Peyer's patch (tissue), 4 donors: Measurements from ENCODE around the gene PLA2G6. TPM values are rescaled to one million over a fixed set of nuclear protein-coding genes. Genes with fewer than 3 reads are reported as not detected.

ENCODE experiments used
- DNase-seq, 3 donors: peaks; one replicate each; pipeline ENCODE4 v3.0.0-alpha.2; 2017 to 2019
- H3K27ac ChIP-seq, 4 donors: fragments of 200-600 bp; sonication (generic); one replicate each; pipeline ENCODE4 v1.5.1; 2016 to 2019
- H3K27me3 ChIP-seq, 2 donors: fragments of 200-600 bp; sonication (generic); one replicate each; pipeline ENCODE4 v1.5.1; 2019
- H3K36me3 ChIP-seq, 3 donors: fragments of 200-600 bp; sonication (generic); one replicate each; pipeline ENCODE4 v1.5.1; 2016 to 2019
- H3K4me1 ChIP-seq, 4 donors: fragments of 200-600 bp; sonication (generic); one replicate each; pipeline ENCODE4 v1.5.1; 2016 to 2019
- H3K4me3 ChIP-seq, 4 donors: fragments of 200-600 bp; sonication (generic); 1 replicate in 3 of 4; 2 replicates in 1 of 4; pipeline ENCODE4 v1.5.1; 2016 to 2019; ENCODE audit warnings: mild to moderate bottlenecking in 1 of 4
- H3K9me3 ChIP-seq, 4 donors: fragments of 200-600 bp; sonication (generic); one replicate each; pipeline ENCODE4 v1.5.1; 2016 to 2019; ENCODE audit warnings: mild to moderate bottlenecking in 1 of 4
- POLR2A ChIP-seq, 2 donors: fragments of 450-650 bp; IDR thresholded peaks; one replicate each; pipeline ENCODE4 v1.5.1; 2017; ENCODE audit warnings: antibody characterized with exemption in 2 of 2, mild to moderate bottlenecking in 2 of 2, moderate library complexity in 2 of 2
- total RNA-seq, 4 donors: library from RNA; depleted of rRNA; stranded (reverse); fragments of >200 nt; gene quantifications; one replicate each; pipeline ENCODE4 v1.1.0, GENCODE V29; 2016
- TF ChIP-seq, protein P1 (sequence below), 6 experiments: fragments of 450-650 bp in 4 of 6; fragments of 200-600 bp in 2 of 6; sonication (generic) in 1 of 6; IDR thresholded peaks; one replicate each; pipeline ENCODE4 v1.5.1; 2017 to 2019; ENCODE audit warnings: antibody characterized with exemption in 6 of 6, mild to moderate bottlenecking in 3 of 6, moderate library complexity in 1 of 6

PLA2G6 gene
- total RNA-seq, 4 donors from 2014 or later, result 19.3 to 102 (median 60.6) TPM

DNA sequence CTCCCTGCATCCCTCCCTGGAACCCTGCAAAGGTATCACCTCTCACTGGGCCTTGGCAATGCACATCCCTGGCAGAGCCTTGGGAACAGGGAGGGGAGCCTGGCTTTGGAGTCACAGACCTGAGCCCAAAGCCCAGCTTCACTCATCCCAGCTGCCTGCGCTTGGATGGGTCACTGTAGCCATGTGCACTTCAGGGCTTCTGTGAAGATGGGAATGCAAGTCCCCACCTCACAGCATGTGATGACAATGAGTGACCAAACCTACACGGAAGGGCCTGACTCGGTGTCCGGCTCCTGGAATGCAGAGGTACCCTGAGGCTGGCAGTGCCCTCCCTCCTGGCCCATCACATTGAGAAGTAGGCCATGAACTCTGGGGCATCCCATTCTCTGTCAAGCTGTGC lies 48.3 kb downstream of the PLA2G6 start:
- Histone ChIP-seq H3K36me3 (peaks cover 0 to 15% (median 0%) of the 10 kb centered on the region in 3 donors), H3K4me3 (no peak overlapping the region), H3K27me3 (no peaks in the 10 kb centered on the region), H3K27ac (no peak overlapping the region), H3K9me3 (no peaks in the 10 kb centered on the region), H3K4me1 (no peaks in the 10 kb centered on the region)
- no peak for TF ChIP-seq POLR2A (IDR thresholded peaks at IDR 0.05)
- TF ChIP-seq, protein P1, sequence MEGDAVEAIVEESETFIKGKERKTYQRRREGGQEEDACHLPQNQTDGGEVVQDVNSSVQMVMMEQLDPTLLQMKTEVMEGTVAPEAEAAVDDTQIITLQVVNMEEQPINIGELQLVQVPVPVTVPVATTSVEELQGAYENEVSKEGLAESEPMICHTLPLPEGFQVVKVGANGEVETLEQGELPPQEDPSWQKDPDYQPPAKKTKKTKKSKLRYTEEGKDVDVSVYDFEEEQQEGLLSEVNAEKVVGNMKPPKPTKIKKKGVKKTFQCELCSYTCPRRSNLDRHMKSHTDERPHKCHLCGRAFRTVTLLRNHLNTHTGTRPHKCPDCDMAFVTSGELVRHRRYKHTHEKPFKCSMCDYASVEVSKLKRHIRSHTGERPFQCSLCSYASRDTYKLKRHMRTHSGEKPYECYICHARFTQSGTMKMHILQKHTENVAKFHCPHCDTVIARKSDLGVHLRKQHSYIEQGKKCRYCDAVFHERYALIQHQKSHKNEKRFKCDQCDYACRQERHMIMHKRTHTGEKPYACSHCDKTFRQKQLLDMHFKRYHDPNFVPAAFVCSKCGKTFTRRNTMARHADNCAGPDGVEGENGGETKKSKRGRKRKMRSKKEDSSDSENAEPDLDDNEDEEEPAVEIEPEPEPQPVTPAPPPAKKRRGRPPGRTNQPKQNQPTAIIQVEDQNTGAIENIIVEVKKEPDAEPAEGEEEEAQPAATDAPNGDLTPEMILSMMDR (IDR thresholded peaks at IDR 0.05), result no peak
- DNase-seq, result no peak

DNA sequence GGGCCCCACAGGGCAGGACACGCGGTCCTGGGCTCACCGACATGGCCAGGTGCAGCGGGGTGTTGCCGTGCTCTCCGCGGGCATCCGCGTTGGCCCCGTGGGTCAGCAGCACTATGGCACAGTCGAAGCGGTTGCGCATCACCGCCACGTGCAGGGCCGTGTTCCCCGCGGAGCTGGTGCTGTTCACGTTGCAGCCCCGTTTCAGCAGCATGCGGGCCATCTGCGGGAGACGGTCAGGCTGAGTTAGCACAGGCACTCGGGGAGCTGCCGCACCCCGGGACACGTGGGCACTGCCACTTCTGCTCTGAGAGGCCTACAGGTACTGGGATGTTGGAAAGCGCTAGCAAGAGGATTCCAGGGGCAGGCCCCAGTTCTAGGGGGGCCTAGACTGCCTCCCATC lies 48.8 kb downstream of the PLA2G6 start:
- H3K36me3 ChIP-seq, result peaks cover 0 to 21% (median 0%) of the 10 kb centered on the region in 3 donors
- peak in 1 of 3 donors; percentile 43 for DNase-seq

DNA sequence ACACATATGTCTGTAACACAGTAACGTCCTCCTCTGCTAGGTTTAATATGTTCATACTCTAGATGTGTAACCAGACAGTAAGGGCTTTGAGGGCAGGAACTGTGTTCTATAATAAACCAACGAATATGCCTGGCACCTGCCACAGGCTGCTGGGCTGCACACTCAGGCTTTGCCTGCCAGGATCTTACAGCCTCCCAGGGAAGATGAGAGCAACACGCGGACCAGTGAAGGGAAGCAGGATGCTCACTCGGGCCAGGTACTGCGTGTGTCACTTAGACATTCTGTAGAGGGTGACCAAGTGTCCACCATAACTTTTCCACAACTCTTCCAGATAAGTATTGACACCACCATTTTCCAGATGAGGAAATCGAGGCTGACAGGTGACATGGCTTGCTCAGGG lies 49.5 kb downstream of the PLA2G6 start:
- H3K27me3 ChIP-seq, result no peaks in the 10 kb centered on the region
- H3K27ac ChIP-seq, result no peak overlapping the region
- TF ChIP-seq, protein P1 (IDR thresholded peaks at IDR 0.05), result no peak
- no peak for TF ChIP-seq POLR2A (IDR thresholded peaks at IDR 0.05)
- DNase-seq, result no peak
- H3K9me3 ChIP-seq, result no peaks in the 10 kb centered on the region
- H3K4me3 ChIP-seq, result no peak overlapping the region
- peaks cover 0 to 23% (median 0%) of the 10 kb centered on the region in 3 donors for H3K36me3 ChIP-seq
- H3K4me1 ChIP-seq, result no peaks in the 10 kb centered on the region

More for the DNA sequence above, 48.8 kb downstream of the PLA2G6 start:
- Histone ChIP-seq H3K9me3 (no peaks in the 10 kb centered on the region), H3K27ac (no peak overlapping the region), H3K4me1 (no peaks in the 10 kb centered on the region), H3K27me3 (no peaks in the 10 kb centered on the region), H3K4me3 (no peak overlapping the region)
- TF ChIP-seq POLR2A (IDR thresholded peaks at IDR 0.05), result no peak
- TF ChIP-seq, protein P1 (IDR thresholded peaks at IDR 0.05), result no peak

DNA sequence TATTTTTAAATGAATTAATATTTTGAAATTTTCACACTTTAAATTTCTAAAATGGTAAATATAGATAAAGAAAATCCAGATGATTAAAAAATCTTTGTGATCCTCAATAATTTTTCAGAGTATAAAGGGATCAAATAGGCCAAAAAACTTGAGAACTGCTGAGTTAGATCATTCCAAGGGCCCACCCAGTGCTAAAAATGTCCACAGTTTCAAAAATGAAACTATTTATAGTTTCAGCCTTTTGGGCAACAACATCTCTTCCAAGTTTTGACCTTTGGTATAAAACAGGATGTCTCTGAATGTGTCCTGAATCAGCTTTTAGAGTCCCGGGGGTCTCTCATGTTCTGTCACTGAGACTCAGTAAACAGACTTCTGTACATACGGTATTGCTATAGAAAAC lies 50.2 kb downstream of the PLA2G6 start:
- Histone ChIP-seq H3K27ac (no peak overlapping the region), H3K4me1 (no peaks in the 10 kb centered on the region), H3K9me3 (no peaks in the 10 kb centered on the region), H3K27me3 (no peaks in the 10 kb centered on the region), H3K4me3 (no peak overlapping the region), H3K36me3 (peaks cover 0 to 23% (median 0%) of the 10 kb centered on the region in 3 donors)
- no peak for TF ChIP-seq POLR2A (IDR thresholded peaks at IDR 0.05)
- TF ChIP-seq, protein P1 (IDR thresholded peaks at IDR 0.05), result no peak
- no peak for DNase-seq

DNA sequence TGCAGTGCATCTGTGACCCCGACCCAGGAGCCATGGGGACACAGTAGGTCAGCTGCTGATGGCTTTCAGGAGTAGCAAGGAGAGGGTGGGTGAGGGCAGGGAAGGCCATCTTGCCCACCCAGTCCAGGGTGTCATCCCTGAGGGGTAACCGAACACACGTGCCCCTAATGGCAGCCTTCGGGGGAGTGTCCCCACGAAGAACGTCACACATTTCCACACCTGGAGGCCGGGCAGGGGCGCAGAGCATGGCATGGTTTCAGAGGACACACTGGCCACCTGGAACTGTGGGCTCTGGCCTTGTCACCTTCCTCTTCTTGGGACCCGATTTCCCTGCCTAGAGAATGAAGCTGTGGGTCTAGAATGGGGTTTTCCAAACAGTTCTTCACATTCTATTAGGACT lies 51.8 kb downstream of the PLA2G6 start:
- no peak for DNase-seq
- no peak overlapping the region for H3K27ac ChIP-seq
- no peaks in the 10 kb centered on the region for H3K27me3 ChIP-seq
- peaks cover 0 to 17% (median 0%) of the 10 kb centered on the region in 3 donors for H3K36me3 ChIP-seq
- no peak for TF ChIP-seq POLR2A (IDR thresholded peaks at IDR 0.05)
- TF ChIP-seq, protein P1 (IDR thresholded peaks at IDR 0.05), result no peak
- no peaks in the 10 kb centered on the region for H3K9me3 ChIP-seq
- H3K4me1 ChIP-seq, result no peaks in the 10 kb centered on the region
- no peak overlapping the region for H3K4me3 ChIP-seq

DNA sequence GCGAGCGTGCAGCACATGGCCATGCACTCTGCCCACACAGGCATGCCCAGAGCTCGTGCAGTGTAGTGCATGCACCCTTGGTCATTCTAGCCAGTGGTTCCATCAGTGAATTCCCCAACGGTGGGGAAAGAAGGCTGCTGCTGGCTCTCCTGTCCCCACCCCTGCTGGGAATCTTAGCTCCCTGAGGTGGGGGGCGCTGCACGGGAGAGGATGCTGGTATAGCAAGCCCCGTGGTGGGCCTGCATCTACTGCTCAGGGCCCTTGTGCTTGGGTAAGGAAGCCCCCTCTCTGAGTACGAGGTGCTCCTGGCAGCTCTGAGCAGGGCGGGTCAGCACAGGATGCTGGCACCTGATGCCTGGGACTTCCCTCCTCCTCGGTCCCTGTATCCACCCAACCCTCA lies 52.6 kb downstream of the PLA2G6 start:
- Histone ChIP-seq H3K9me3 (no peaks in the 10 kb centered on the region), H3K4me3 (no peak overlapping the region), H3K4me1 (no peaks in the 10 kb centered on the region), H3K36me3 (peaks cover 0 to 15% (median 0%) of the 10 kb centered on the region in 3 donors), H3K27ac (no peak overlapping the region), H3K27me3 (no peaks in the 10 kb centered on the region)
- DNase-seq, result no peak
- TF ChIP-seq POLR2A (IDR thresholded peaks at IDR 0.05), result no peak
- TF ChIP-seq, protein P1 (IDR thresholded peaks at IDR 0.05), result no peak
